ENCODE measurements around the gene TLR7. TPM values are rescaled to one million over a fixed set of nuclear protein-coding genes. Genes with fewer than 3 reads are reported as not detected.

The TLR7 gene
- total RNA-seq, 1 experiment from 2014 or later: not detected

DNA sequence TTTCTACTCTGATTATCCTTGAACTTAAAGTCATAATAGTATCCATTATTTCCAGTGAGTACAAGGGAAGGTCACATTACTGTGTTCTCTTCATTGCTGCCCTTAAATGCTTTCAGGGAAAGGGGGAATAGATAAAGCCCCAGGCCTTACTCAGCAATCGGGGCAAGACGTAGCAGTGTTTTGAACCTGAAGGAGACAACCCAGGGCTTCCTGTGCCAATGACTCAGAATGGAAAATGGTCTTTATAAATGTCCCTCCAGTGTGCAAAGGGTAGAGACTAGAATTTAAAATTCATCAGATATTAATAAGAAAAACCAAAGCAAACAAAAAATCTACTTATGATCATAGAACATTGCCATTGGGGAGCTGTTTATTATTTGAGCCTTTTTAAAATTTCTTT, 63.3 kb downstream of the TLR7 start:
- no peak for DNase-seq (ENCODE audit: low read depth)

DNA sequence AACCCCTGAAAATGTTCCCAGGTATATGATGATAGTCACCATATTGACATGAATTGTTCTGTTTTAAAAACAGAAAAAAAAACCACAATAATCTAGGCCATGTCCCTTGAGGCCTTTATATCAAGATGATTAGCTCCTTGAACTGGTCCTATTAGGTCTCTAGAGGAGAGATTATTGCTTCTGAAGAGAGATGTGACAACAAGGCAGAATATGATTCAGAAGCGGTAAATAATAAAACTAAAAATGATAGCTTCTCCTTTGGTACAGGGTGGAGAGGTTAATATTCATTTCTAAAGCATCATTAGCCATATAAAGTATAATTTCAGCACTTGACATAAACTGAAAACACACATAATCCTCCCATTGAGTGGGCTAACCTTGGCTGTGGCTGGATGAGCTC, 65.4 kb downstream of the TLR7 start:
- DNase-seq (ENCODE audit: low read depth): no peak

DNA sequence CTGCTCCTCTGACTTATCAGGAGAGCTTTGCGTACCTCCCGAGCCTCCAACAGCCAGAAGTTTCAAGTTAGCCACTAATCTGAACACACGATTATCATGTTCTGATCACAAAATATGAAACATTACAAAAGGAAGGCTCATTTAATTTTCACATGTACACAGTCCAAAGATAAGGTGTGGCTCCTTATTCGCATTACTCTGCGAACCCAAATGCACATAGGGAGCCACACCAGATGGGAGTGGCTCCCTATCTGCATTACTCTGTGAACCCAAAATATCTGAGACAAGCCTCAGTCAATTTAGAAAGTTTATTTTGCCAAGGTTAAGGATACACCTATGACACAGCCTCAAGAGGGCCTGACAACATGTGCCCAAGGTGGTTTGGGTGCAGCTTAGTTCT, 68.0 kb downstream of the TLR7 start:
- no peak for DNase-seq (ENCODE audit: low read depth)

DNA sequence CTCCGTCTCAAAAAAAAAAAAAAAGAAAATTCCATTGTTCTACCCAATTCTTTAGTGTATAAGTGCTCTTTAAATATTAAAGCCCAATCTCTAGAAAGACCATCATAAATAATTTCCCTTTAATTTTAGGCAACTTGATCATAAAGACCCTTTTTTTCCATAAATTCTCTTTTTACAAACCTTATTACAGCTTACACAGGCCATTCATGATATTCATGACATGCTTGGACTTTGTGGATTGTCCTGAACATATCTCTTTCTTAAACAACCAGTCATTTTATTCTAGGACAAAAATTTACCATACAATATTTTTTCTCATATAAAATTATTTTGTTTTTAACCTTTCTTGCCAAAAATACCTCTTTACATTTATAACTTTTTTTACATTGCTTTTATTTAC, 70.1 kb downstream of the TLR7 start:
- no peak for DNase-seq (ENCODE audit: low read depth)

Other genes starting within 250 kb of the TLR7 start
- 38.6 and 45.5 TPM in 2 replicates for gene PRPS2, start 75.7 kb upstream of the TLR7 start, total RNA-seq (2014; rRNA removed; shearing (Covaris generic))
- not detected in 2 replicates for gene TLR8, start 39.5 kb downstream of the TLR7 start, total RNA-seq (2014; rRNA removed; shearing (Covaris generic))
- 2,195 and 2,514 TPM in 2 replicates for gene TMSB4X, start 108.0 kb downstream of the TLR7 start, total RNA-seq (2014; rRNA removed; shearing (Covaris generic))
- not detected in 2 replicates for gene FAM9C, start 177.5 kb downstream of the TLR7 start, total RNA-seq (2014; rRNA removed; shearing (Covaris generic))